ENCODE data around the gene C14orf132.

Gene C14orf132

GRCh38 chr14:96119947-96120346 is 80.8 kb downstream of the C14orf132 start:
- no peak for DNase-seq (ENCODE audit: low read depth)

DNA sequence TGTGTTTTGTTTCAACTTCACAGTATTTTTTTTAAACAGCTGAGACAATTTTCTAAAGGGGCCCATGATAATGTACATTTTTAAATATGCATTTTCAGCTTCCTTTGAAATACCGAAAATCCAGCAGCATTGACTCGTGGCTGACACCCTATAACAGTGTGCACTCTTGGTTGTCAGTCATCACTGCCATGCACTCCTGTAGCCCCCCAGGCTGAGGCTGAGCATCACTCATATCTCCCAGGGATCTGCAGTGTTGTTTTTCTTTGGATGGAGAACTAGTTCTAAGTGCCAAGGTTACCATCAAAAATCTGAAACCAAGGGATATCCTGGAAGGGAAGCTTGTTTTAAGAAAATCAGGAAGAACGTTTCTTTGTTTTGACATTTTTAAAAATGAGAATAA is 81.2 kb downstream of the C14orf132 start:
- no peak for DNase-seq (ENCODE audit: low read depth)

- no peak for DNase-seq (ENCODE audit: low read depth)
Measured at GRCh38 chr14:96120941-96121340, 81.8 kb downstream of the C14orf132 start.

- DNase-seq (ENCODE audit: low read depth), result no peak
Measured at GRCh38 chr14:96121660-96122395, 82.7 kb downstream of the C14orf132 start.

DNA sequence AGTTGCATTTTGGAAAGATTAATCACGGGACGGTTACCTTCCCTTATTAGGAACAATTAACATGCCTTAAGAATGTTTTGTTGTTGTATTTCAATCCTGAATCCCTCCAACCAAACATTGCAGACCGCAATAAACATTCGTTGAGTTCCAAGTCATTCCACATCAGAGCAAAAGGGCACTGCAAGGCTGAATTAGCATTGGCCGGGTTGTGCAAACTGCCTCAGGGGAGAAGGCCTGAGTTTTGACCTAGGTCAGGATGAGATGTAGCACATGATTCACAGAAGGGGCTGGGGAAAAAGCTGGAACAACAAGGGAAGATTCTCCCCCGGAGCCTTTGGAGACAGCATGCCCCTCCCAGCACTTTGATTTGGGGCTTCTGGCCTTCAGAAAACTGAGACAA is 83.3 kb downstream of the C14orf132 start:
- no peak for DNase-seq (ENCODE audit: low read depth)

- no peak for DNase-seq (ENCODE audit: low read depth)
Measured at GRCh38 chr14:96125536-96125935, 86.4 kb downstream of the C14orf132 start.

DNA sequence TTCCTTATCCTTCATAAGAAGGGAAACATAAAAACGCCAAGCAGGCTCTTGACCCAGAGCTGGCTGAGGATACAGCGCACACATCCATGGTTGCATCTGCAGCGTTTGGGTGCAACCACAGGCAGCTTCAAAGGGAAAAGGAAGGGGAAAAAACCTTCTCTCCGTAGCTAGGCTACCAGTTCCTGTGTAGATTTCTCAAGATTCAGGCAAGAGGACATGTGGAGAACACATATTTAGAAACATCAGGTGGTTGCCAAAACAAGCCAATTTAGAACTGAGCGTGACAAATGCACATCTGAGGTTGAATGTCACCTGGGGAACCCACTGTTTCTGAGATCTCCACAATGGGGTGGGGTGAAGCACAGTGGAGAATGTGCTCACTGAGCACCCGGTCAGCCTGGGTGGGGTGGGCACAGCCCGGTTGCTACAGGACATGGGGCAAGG is 87.2 kb downstream of the C14orf132 start:
- DNase-seq (ENCODE audit: low read depth), result no peak

DNA sequence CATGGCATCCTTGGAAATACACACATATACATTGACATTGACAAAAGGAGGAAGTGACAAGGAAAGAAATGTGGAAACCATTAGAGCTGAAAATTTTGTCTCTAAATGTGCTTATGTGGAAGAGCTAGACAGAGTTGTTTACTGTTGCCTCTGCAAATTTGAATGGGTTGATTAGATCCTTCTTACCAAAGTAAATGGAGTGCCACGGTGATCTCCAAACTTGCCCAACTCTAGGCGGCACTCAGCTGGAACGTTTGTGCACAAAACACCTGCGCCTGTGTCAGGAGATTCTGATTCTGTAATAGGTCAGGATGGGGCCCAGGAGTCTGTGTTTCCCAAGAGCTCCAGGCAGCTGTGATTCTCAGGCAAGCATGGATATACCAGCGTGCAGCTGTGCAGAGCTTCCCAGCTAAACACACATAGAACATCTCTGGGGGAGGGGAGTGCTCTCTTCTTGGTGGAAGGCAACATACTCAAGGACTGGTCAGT is 87.7 kb downstream of the C14orf132 start:
- DNase-seq (ENCODE audit: low read depth), result no peak

DNA sequence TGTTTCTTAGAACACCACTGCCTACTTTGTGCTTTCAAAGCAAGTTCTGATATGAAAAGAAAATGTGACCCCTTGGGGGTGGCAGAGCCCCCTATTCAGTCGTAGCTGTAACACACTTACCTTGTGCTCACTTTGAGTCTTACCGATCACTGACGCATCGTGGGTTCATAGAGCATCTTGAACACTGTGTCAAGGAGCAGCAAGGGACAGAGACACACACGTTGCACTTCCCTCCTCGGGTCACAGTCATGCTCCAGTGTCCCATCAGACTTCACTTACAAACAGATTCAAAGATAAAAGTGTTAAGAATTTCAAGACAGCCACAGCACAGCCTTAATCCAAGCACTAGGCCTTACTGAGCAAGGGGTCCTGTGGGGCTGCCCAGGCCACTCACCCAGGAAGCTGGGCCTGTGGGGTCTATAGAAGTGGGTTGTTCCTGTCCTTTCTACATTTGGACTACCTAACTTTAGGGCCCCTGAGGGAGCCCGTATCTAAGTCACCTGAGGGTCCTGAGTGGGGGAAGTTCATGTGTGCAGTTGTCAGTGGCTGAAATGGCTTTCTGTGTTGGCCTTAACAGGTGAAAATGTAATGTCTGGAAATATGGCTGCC is 90.1 kb downstream of the C14orf132 start:
- no peak for DNase-seq (ENCODE audit: low read depth)

GRCh38 chr14:96130391-96130790 is 91.2 kb downstream of the C14orf132 start:
- DNase-seq (ENCODE audit: low read depth), result no peak

DNA sequence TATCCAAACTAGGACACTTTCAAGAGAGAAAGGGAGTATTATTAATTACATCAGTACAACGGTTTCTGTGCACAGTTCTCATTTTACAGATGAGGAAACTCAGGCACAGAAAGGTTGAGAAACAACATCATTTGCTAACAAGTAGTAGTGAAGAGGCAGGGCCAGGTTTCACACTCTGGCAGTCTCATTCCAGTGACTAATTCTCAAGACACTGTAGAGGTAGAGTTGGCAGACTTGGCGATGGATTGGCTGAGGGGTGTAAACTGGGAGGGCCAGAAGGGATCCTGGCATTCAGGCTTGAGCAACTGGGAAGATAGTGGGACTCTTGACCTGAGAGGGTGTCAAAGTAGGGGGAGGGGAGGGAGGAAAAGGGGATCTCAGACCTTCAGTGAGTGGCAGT is 91.7 kb downstream of the C14orf132 start:
- no peak for DNase-seq (ENCODE audit: low read depth)

DNA sequence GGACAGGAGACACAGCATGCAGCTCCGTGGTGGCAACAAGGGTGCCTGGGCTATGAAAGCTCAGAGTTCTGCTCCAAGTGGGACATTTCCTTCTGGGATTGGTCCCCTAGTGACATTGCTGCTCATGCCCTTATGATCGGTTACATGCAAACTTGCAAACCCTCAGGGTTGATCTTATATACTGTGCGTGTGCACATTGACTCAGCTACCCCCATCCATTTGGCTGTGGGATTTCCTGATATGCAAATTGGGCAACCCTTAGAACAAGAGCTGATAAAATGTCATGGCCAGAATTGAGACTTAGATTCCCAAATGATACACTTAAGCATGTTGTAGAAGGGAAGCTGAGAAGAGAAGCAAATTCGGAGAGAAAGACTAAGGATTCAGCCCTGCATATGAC is 92.7 kb downstream of the C14orf132 start:
- DNase-seq (ENCODE audit: low read depth), result no peak

DNA sequence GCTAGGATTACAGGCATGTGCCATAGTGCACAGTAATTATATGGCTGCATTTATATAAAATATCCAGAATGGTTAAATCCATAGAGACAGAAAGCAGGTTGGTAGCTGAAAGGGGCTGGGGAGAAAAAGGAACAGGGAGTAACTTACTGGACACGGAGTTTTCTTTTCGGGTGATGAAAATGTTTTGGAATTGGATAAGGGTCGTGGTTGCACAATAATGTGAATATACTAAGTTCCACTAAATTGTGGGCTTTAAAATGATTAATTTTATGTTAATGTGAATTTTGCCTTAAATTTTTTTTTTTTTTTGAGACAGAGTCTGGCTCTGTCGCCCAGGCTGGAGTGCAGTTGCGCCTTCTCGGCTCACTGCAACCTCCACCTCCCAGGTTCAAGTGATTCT is 95.3 kb downstream of the C14orf132 start:
- no peak for DNase-seq (ENCODE audit: low read depth)

- DNase-seq (ENCODE audit: low read depth), result no peak
Measured at GRCh38 chr14:96135285-96135684, 96.1 kb downstream of the C14orf132 start.

- peak; percentile 52 for DNase-seq (ENCODE audit: low read depth)
Measured at GRCh38 chr14:96136371-96137005, 97.3 kb downstream of the C14orf132 start.

DNA sequence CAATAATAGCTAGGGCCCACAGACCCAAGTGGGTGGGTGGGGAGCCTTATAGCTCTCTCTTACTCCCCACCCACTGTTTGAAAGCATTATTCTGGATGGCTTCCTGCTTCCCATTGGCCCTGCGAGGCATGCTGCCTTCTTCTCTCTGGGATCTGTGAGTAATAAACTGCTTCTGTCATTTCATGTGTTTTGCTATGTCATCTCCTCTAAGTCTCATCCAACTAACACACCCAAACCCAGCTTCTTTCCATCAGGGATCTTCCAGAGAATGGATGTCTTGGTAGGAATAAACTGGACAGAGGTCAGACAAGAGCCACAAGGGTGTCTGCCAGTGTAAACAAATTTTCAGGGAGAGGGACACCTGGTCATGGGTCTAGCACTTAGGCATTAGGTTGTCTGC is 99.1 kb downstream of the C14orf132 start:
- no peak for DNase-seq (ENCODE audit: low read depth)

DNA sequence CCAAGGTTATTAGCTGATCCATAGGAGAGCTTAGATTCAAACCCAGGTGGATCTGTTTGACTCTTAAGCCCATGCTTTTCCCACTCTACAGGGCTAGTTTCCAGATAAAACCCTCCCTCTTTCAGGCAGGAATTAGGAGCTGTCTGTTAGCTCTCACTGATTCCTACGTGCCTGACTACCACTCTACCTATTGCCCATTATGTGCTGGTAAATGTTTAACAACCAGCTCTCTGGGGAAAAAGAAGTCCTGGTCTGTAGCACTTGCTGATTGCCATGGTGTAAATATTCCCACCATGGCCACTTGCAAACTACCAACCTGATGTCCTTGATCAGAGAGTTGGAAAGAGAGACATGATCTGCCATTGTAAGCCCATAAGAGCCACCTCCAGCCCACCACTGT is 100.0 kb downstream of the C14orf132 start:
- no peak for DNase-seq (ENCODE audit: low read depth)

- no peak for DNase-seq (ENCODE audit: low read depth)
Measured at GRCh38 chr14:96139879-96140278, 100.7 kb downstream of the C14orf132 start.

GRCh38 chr14:96140952-96141351 is 101.8 kb downstream of the C14orf132 start:
- DNase-seq (ENCODE audit: low read depth), result no peak

Data from GM04503 (cell line).